H1 (cell line): Measurements from ENCODE around the gene OSBPL2. TPM values are rescaled to one million over a fixed set of nuclear protein-coding genes. Genes with fewer than 3 reads are reported as not detected.

Source experiments
- CTCF ChIA-PET: fragments of 300-600 bp; sonication (Branson Sonifier 250); formaldehyde crosslinking; loops from one replicate; lab custom pipeline; 2021; ENCODE audit not compliant: partially characterized antibody; lab: Charles Lee
- POLR2A ChIA-PET: fragments of 300-600 bp; sonication (Branson Sonifier 250); formaldehyde crosslinking; loops from one replicate; lab custom pipeline; 2021; ENCODE audit warnings: inconsistent platforms; ENCODE audit not compliant: partially characterized antibody; lab: Charles Lee
- DNase-seq, 2 experiments: peaks; one replicate each; pipeline versions ENCODE4 v3.0.0 to v3.0.0-alpha.2; 2010 to 2022; ENCODE audit warnings: low spot score in 2 of 2, low read depth in 1 of 2, mixed read lengths in 1 of 2
- FAIRE-seq: peaks from 2 replicates; lab custom pipeline; 2011; peaks lifted over from hg19 to GRCh38; lab: Jason Lieb, UNC
- H2AFZ ChIP-seq: 2 replicates; pipeline ENCODE4 v1.8.1; 2012; ENCODE audit warnings: low read length, inconsistent platforms
- H2AK5ac ChIP-seq: 2 replicates; pipeline ENCODE4 v1.6.1; 2013; ENCODE audit warnings: low read depth, low read length
- H2BK120ac ChIP-seq: replicated peaks from 2 replicates; pipeline ENCODE3; 2013; ENCODE audit warnings: low read depth, low read length, inconsistent platforms
- H2BK12ac ChIP-seq: 2 replicates; pipeline ENCODE4 v1.6.1; 2013; ENCODE audit warnings: low read depth, low read length
- H2BK15ac ChIP-seq: 2 replicates; pipeline ENCODE4 v1.6.1; 2013; ENCODE audit warnings: low read length
- H2BK20ac ChIP-seq: 2 replicates; pipeline ENCODE4 v1.6.1; 2013; ENCODE audit warnings: low read length
- H2BK5ac ChIP-seq: 2 replicates; pipeline ENCODE4 v1.6.1; 2013; ENCODE audit warnings: low read depth, low read length
- H3K14ac ChIP-seq: 2 replicates; pipeline ENCODE4 v1.6.1; 2013; ENCODE audit warnings: inconsistent platforms; ENCODE audit not compliant: insufficient read length
- H3K18ac ChIP-seq: 2 replicates; pipeline ENCODE4 v1.6.1; 2013; ENCODE audit warnings: low read length; ENCODE audit errors: extremely low read depth
- H3K23ac ChIP-seq: 2 replicates; pipeline ENCODE4 v1.6.1; 2013; ENCODE audit warnings: inconsistent platforms; ENCODE audit not compliant: insufficient read length
- H3K23me2 ChIP-seq: 2 replicates; pipeline ENCODE4 v1.6.1; 2013; ENCODE audit warnings: low read depth, low read length
- H3K27ac ChIP-seq: 2 replicates; pipeline ENCODE4 v1.6.1; 2011; ENCODE audit warnings: low read depth, low read length, inconsistent platforms
- H3K27me3 ChIP-seq, 4 experiments: replicated peaks in 1 of 4; 1 replicate in 1 of 4; 2 replicates in 3 of 4; pipeline versions ENCODE4 v1.6.1 to v1.8.1; 2011 to 2013; ENCODE audit warnings: low read length in 3 of 4, mild to moderate bottlenecking in 3 of 4, inconsistent platforms in 2 of 4, mixed read lengths in 2 of 4, moderate library complexity in 1 of 4; ENCODE audit not compliant: control insufficient read depth in 3 of 4, insufficient read depth in 3 of 4; ENCODE audit errors: extremely low read depth in 1 of 4
- H3K36me3 ChIP-seq, 4 experiments: 2 replicates each; pipeline versions ENCODE4 v1.6.1 to v1.8.1; 2011 to 2013; ENCODE audit warnings: mild to moderate bottlenecking in 4 of 4, low read length in 3 of 4, moderate library complexity in 2 of 4, control low read depth in 1 of 4, inconsistent platforms in 1 of 4; ENCODE audit not compliant: insufficient read depth in 4 of 4, control insufficient read depth in 2 of 4
- H3K4ac ChIP-seq: replicated peaks from 2 replicates; pipeline ENCODE3; 2013; ENCODE audit warnings: low read length, low read depth, mixed read lengths, inconsistent platforms; ENCODE audit not compliant: insufficient read length
- H3K4me1 ChIP-seq, 4 experiments: replicated peaks in 1 of 4; 1 replicate in 1 of 4; 2 replicates in 3 of 4; pipeline versions ENCODE4 v1.6.1 to v1.8.1; 2011 to 2013; ENCODE audit warnings: low read length in 3 of 4, inconsistent platforms in 2 of 4, mixed read lengths in 1 of 4; ENCODE audit not compliant: insufficient read depth in 4 of 4, control insufficient read depth in 3 of 4
- H3K4me2 ChIP-seq, 2 experiments: 2 replicates each; pipeline versions ENCODE4 v1.6.1 to v1.8.1; 2011 to 2013; ENCODE audit warnings: low read depth in 2 of 2, low read length in 2 of 2, control low read depth in 1 of 2, inconsistent platforms in 1 of 2, mild to moderate bottlenecking in 1 of 2; ENCODE audit not compliant: insufficient read depth in 1 of 2
- H3K4me3 ChIP-seq, 4 experiments: fragments of 200-600, 300-600 bp in 1 of 4; sonication (generic), shearing (Covaris generic), sonication (Bioruptor Twin) in 1 of 4; 2 replicates each; pipeline versions ENCODE4 v1.5.1 to v1.8.1; 2011 to 2016; ENCODE audit warnings: low read length in 4 of 4, low read depth in 3 of 4, control low read depth in 2 of 4, inconsistent platforms in 2 of 4, mild to moderate bottlenecking in 2 of 4, mixed read lengths in 1 of 4, moderate library complexity in 1 of 4; ENCODE audit not compliant: insufficient read depth in 2 of 4; ENCODE audit errors: extremely low read depth in 1 of 4
- H3K56ac ChIP-seq: replicated peaks from 2 replicates; pipeline ENCODE3; 2013; ENCODE audit warnings: low read depth, mild to moderate bottlenecking, mixed read lengths, low read length, inconsistent platforms; ENCODE audit not compliant: insufficient read length
- H3K79me1 ChIP-seq: 2 replicates; pipeline ENCODE4 v1.6.1; 2013; ENCODE audit warnings: low read depth, low read length, control low read depth
- H3K79me2 ChIP-seq, 2 experiments: 2 replicates each; pipeline versions ENCODE4 v1.6.1 to v1.8.1; 2012 to 2013; ENCODE audit warnings: low read length in 2 of 2, mild to moderate bottlenecking in 2 of 2, inconsistent platforms in 1 of 2; ENCODE audit not compliant: insufficient read depth in 2 of 2, control insufficient read depth in 1 of 2
- H3K9ac ChIP-seq, 4 experiments: replicated peaks in 1 of 4; 1 replicate in 1 of 4; 2 replicates in 3 of 4; pipeline versions ENCODE4 v1.6.1 to v1.8.1; 2011 to 2013; ENCODE audit warnings: low read depth in 3 of 4, low read length in 3 of 4, control low read depth in 2 of 4, mild to moderate bottlenecking in 2 of 4, moderate library complexity in 2 of 4, inconsistent platforms in 1 of 4; ENCODE audit errors: extremely low read depth in 1 of 4
- H3K9me3 ChIP-seq, 2 experiments: 2 replicates each; pipeline versions ENCODE4 v1.6.1 to v1.8.1; 2012 to 2013; ENCODE audit warnings: mild to moderate bottlenecking in 2 of 2, moderate library complexity in 2 of 2, control low read depth in 1 of 2, inconsistent platforms in 1 of 2, low read depth in 1 of 2, low read length in 1 of 2, mixed read lengths in 1 of 2; ENCODE audit not compliant: insufficient read depth in 2 of 2
- H4K20me1 ChIP-seq, 2 experiments: replicated peaks in 1 of 2; 2 replicates each; pipeline versions ENCODE3 to v1.8.1; 2011 to 2013; ENCODE audit warnings: inconsistent platforms in 2 of 2, low read length in 2 of 2, mild to moderate bottlenecking in 1 of 2; ENCODE audit not compliant: insufficient read depth in 2 of 2, control insufficient read depth in 1 of 2
- H4K5ac ChIP-seq: 2 replicates; pipeline ENCODE4 v1.6.1; 2013; ENCODE audit warnings: low read length, low read depth, mixed read lengths, inconsistent platforms; ENCODE audit not compliant: insufficient read length
- H4K8ac ChIP-seq: 2 replicates; pipeline ENCODE4 v1.8.0; 2013; ENCODE audit warnings: mild to moderate bottlenecking, moderate library complexity, low read length, inconsistent platforms; ENCODE audit not compliant: insufficient read depth; ENCODE audit errors: extremely low read depth
- H4K91ac ChIP-seq: replicated peaks from 2 replicates; pipeline ENCODE3; 2013; ENCODE audit warnings: low read length, mixed read lengths, inconsistent platforms; ENCODE audit not compliant: insufficient read length
- ASH2L ChIP-seq: fragments of 200-600, 300-600 bp; sonication (generic); IDR thresholded peaks from one replicate; pipeline ENCODE4 v1.7.1; 2017; ENCODE audit warnings: low read length
- ATF2 ChIP-seq: IDR thresholded peaks from 2 replicates; pipeline ENCODE4 v1.6.1; 2012; ENCODE audit warnings: low read length, inconsistent platforms
- CEBPB ChIP-seq: IDR thresholded peaks from 2 replicates; pipeline ENCODE4 v1.6.1; 2012; ENCODE audit warnings: low read depth, low read length
- CTCF ChIP-seq, 3 experiments: IDR thresholded peaks; 1 replicate in 2 of 3; 2 replicates in 1 of 3; pipeline versions ENCODE4 v1.5.1 to v1.6.1; 2011; ENCODE audit warnings: low read length in 3 of 3, mild to moderate bottlenecking in 3 of 3, inconsistent platforms in 2 of 3, low read depth in 1 of 3, moderate library complexity in 1 of 3; ENCODE audit not compliant: insufficient read depth in 1 of 3; ENCODE audit errors: control extremely low read depth in 1 of 3
- FOSL1 ChIP-seq: IDR thresholded peaks from 2 replicates; pipeline ENCODE4 v1.6.1; 2011; ENCODE audit warnings: mild to moderate bottlenecking, low read depth, low read length, moderate library complexity; ENCODE audit not compliant: insufficient read depth
- NRF1 ChIP-seq: IDR thresholded peaks from 2 replicates; pipeline ENCODE4 v1.6.1; 2011; ENCODE audit warnings: mild to moderate bottlenecking, low read depth, low read length, improper control_type of control experiment
- RFX5 ChIP-seq: IDR thresholded peaks from 2 replicates; pipeline ENCODE4 v1.6.1; 2011; ENCODE audit warnings: low read depth, low read length, improper control_type of control experiment, borderline replicate concordance
- SIX5 ChIP-seq: IDR thresholded peaks from 2 replicates; pipeline ENCODE4 v1.6.1; 2011; ENCODE audit warnings: mild to moderate bottlenecking, low read depth, low read length
- ZNF274 ChIP-seq: IDR thresholded peaks from 2 replicates; pipeline ENCODE4 v1.7.0; 2012; ENCODE audit warnings: low read length, borderline replicate concordance; ENCODE audit errors: extremely low read depth
- WGBS, 2 experiments: shearing (Covaris generic) in 1 of 2; methylation state at CpG; one replicate each; pipeline versions ENCODE4 v1.1.6 to v1.1.7; 2013 to 2015; ENCODE audit warnings: low lambda C conversion rate in 2 of 2, mixed read lengths in 2 of 2, inconsistent platforms in 1 of 2, low coverage in 1 of 2, missing lambda C conversion rate in 1 of 2; ENCODE audit not compliant: insufficient replicate concordance in 2 of 2, insufficient coverage in 1 of 2, insufficient read length in 1 of 2; ENCODE audit errors: extremely low coverage in 1 of 2, missing lambda C conversion rate in 1 of 2; 5-methylcytosine and 5-hydroxymethylcytosine counted together
- polyA plus RNA-seq, 7 experiments: library from polyadenylated mRNA; depleted of rRNA in 3 of 7; stranded (reverse) in 5 of 7; unstranded in 2 of 7; fragments of >200 nt in 5 of 7; fragments of 200-250 nt in 2 of 7; gene quantifications; 1 replicate in 5 of 7; 2 replicates in 1 of 7; 4 replicates in 1 of 7; pipeline versions ENCODE4 v1.2.1 to v1.2.3, GENCODE V29; 2011 to 2013; ENCODE audit warnings: missing spikeins in 2 of 7, mixed read lengths in 2 of 7
- total RNA-seq: library from RNA; stranded (reverse); fragmentation: NEBNext Ultra II Directional; extraction: Animal tissue kit (Norgen Biotek cat#: 25700); gene quantifications from 2 replicates; pipeline ENCODE4 v1.2.1, GENCODE V29; 2021

Gene OSBPL2
- total and polyA plus RNA-seq, 2 of the 8 experiments (the other 6 are each of a cell fraction or from before 2014, with no cell fraction given) = 11.7 to 42.4 TPM

GRCh38 chr20:62314339-62314638 lies 76.0 kb downstream of the OSBPL2 start:
- Histone ChIP-seq H3K9me3 (peaks cover 0 to 22% of the 10 kb centered on the region in 2 experiments; a peak in 2 of 4 replicates), H3K4me1 (no peaks in the 10 kb centered on the region), H3K27ac (no peak overlapping the region), H3K79me1 (no peaks in the 10 kb centered on the region), H3K36me3 (peaks cover 42 to 93% (median 78%) of the 10 kb centered on the region in 4 experiments), H4K91ac (no peak overlapping the region), H2BK20ac (no peak overlapping the region), H2BK5ac (no peak overlapping the region), H3K18ac (no peak overlapping the region), H3K23me2 (no peaks in the 10 kb centered on the region), H3K4me3 (no peak overlapping the region), H2BK120ac (no peak overlapping the region), H3K4ac (no peak overlapping the region), H3K9ac (no peak overlapping the region), H4K8ac (no peak overlapping the region; the same call in 1 of the 2 replicates), H3K14ac (no peak overlapping the region), H3K4me2 (no peak overlapping the region), H3K27me3 (no peaks in the 10 kb centered on the region), H2BK12ac (no peak overlapping the region), H4K5ac (no peak overlapping the region), H2AFZ (no peak overlapping the region), H3K23ac (no peak overlapping the region), H4K20me1 (peaks cover 0 to 13% of the 10 kb centered on the region in 2 experiments), H3K79me2 (no peaks in the 10 kb centered on the region; a peak in 1 of 4 replicates), H2AK5ac (no peak overlapping the region), H2BK15ac (no peak overlapping the region), H3K56ac (no peak overlapping the region)
- WGBS, 2 experiments = 95% methylated on average over 11 of the region's 12 CpGs; no CpG with 5 or more reads in 1 of the 2 experiments
- ChIA-PET CTCF (interaction anchor here (0.8 to 1.2 kb wide), 3 partner anchors 8 to 75 kb away, joined by 3 to 4 read pairs (median 3); no protein-coding TSS in a partner anchor), POLR2A (interaction anchor here (0.9 to 4.1 kb wide), 7 partner anchors 8 to 87 kb away, joined by 3 to 30 read pairs (median 6); partner anchors contain the start of gene ADRM1)
- no peak for DNase-seq
- FAIRE-seq = no peak
- TF ChIP-seq FOSL1 (no peak), ZNF274 (no peak), ASH2L (no peak), RFX5 (no peak), CTCF (IDR thresholded peaks at IDR 0.05; ENCODE audit: control extremely low read depth in 1 of 3, insufficient read depth in 1 of 3, low read depth in 1 of 3, low read length in 3 of 3) (no peak), CEBPB (no peak), ATF2 (no peak), SIX5 (no peak), NRF1 (no peak)
